H1 (cell line): Measurements from ENCODE around the gene AKR1C3. TPM values are rescaled to one million over a fixed set of nuclear protein-coding genes. Genes with fewer than 3 reads are reported as not detected.

Experiments used
- EP300 ChIP-seq, 2 experiments: IDR thresholded peaks; 1 replicate in 1 of 2; 2 replicates in 1 of 2; pipeline ENCODE4 v1.6.1; 2011 to 2012; ENCODE audit warnings: low read depth in 2 of 2, low read length in 2 of 2, mild to moderate bottlenecking in 2 of 2, borderline replicate concordance in 1 of 2, inconsistent platforms in 1 of 2, moderate library complexity in 1 of 2
- SP1 ChIP-seq: IDR thresholded peaks from 2 replicates; pipeline ENCODE4 v1.6.1; 2011; ENCODE audit warnings: low read depth, low read length
- SRF ChIP-seq: IDR thresholded peaks from 2 replicates; pipeline ENCODE4 v1.6.1; 2011; ENCODE audit warnings: mild to moderate bottlenecking, low read depth, low read length, moderate library complexity
- TBP ChIP-seq: IDR thresholded peaks from 2 replicates; pipeline ENCODE4 v1.6.1; 2011; ENCODE audit warnings: low read depth, low read length, improper control_type of control experiment
- polyA plus RNA-seq, 7 experiments: library from polyadenylated mRNA; depleted of rRNA in 3 of 7; stranded (reverse) in 5 of 7; unstranded in 2 of 7; fragments of >200 nt in 5 of 7; fragments of 200-250 nt in 2 of 7; gene quantifications; 1 replicate in 5 of 7; 2 replicates in 1 of 7; 4 replicates in 1 of 7; pipeline versions ENCODE4 v1.2.1 to v1.2.3, GENCODE V29; 2011 to 2013; ENCODE audit warnings: missing spikeins in 2 of 7, mixed read lengths in 2 of 7
- total RNA-seq: library from RNA; stranded (reverse); fragmentation: NEBNext Ultra II Directional; extraction: Animal tissue kit (Norgen Biotek cat#: 25700); gene quantifications from 2 replicates; pipeline ENCODE4 v1.2.1, GENCODE V29; 2021

The AKR1C3 gene
- total and polyA plus RNA-seq, 2 of the 8 experiments (the other 6 are each of a cell fraction or from before 2014, with no cell fraction given) = 4.6 to 6.9 TPM

- TF ChIP-seq SRF (no peak), SP1 (no peak), EP300 (IDR thresholded peaks at IDR 0.05; ENCODE audit: borderline replicate concordance in 1 of 2, low read depth in 2 of 2, low read length in 2 of 2) (no peak), TBP (no peak)
Observed at GRCh38 chr10:5091196-5091595, 3.0 kb upstream of the AKR1C3 start (continued).
